Dendritic cell treated with granulocyte-macrophage colony-stimulating factor and Interleukin-4, amounts not matched to agents 40 ng/mL and 50 ng/mL, for 4 days (primary cell): Measurements from ENCODE around the gene ZNF846.

ENCODE experiments used
- H3K27ac Mint-ChIP-seq: one replicate; pipeline ENCODE4 v1.8.0; 2022; ENCODE audit warnings: mild to moderate bottlenecking, mixed read lengths
- H3K27me3 Mint-ChIP-seq: one replicate; pipeline ENCODE4 v1.8.0; 2022; ENCODE audit warnings: mild to moderate bottlenecking, mixed read lengths
- H3K36me3 Mint-ChIP-seq: one replicate; pipeline ENCODE4 v1.8.0; 2022; ENCODE audit warnings: low read depth, mixed read lengths
- H3K4me1 Mint-ChIP-seq: one replicate; pipeline ENCODE4 v1.8.0; 2022; ENCODE audit warnings: low read depth, mixed read lengths
- H3K4me3 Mint-ChIP-seq: one replicate; pipeline ENCODE4 v1.8.0; 2022; ENCODE audit warnings: mild to moderate bottlenecking, moderate library complexity, mixed read lengths
- H3K9me3 Mint-ChIP-seq: one replicate; pipeline ENCODE4 v1.8.0; 2022; ENCODE audit warnings: mixed read lengths
- intact Hi-C: fragments of 100-400 bp; cut with micrococcal nuclease; formaldehyde crosslinking; loops from one replicate; pipeline ENCODE4 v1.15.0; 2022

ZNF846 gene

GRCh38 chr19:9768175-9769112 is at the start of gene ZNF846:
TSS of gene ZNF846 (minus strand) at chr19:9768738. CDS start at chr19:9764950, 3,788 bp downstream.
- Mint-ChIP-seq H3K4me1 (no peaks in the 10 kb centered on the region), H3K4me3 (peak within 1 kb of the TSS; percentile 94), H3K27ac (peak within 1 kb of the TSS; percentile 96), H3K9me3 (peaks cover 15% of the 10 kb centered on the region), H3K36me3 (peaks cover 54% of the 10 kb centered on the region), H3K27me3 (no peaks in the 10 kb centered on the region)
- intact Hi-C loops, result loop anchor here (1.0 to 10.0 kb wide), 3 partner anchors 16 to 93 kb away; partner anchors contain the start of gene ZNF562

GRCh38 chr19:9818175-9818733 is 49.7 kb upstream of the ZNF846 start:
- Mint-ChIP-seq H3K27me3 (no peaks in the 10 kb centered on the region), H3K27ac (peak overlapping the region; percentile 97), H3K4me3 (peak overlapping the region; percentile 94), H3K9me3 (peaks cover 11% of the 10 kb centered on the region), H3K36me3 (peaks cover 57% of the 10 kb centered on the region), H3K4me1 (peaks cover 30% of the 10 kb centered on the region)
- intact Hi-C loops, result loop anchor here (2.0 to 5.0 kb wide), 2 partner anchors 25 to 986 kb away; partner anchors contain the start of genes MBD3L1 and ZNF558

- Mint-ChIP-seq H3K9me3 (peaks cover 2% of the 10 kb centered on the region), H3K27ac (no peak overlapping the region), H3K4me1 (peaks cover under 1% of the 10 kb centered on the region), H3K4me3 (no peak overlapping the region), H3K36me3 (peaks cover 94% of the 10 kb centered on the region), H3K27me3 (no peaks in the 10 kb centered on the region)
- intact Hi-C loops, result no loop called here
These were observed 42.6 kb upstream of the ZNF846 start for GRCh38 chr19:9811139-9811538.

GRCh38 chr19:9808855-9809824 is 40.6 kb upstream of the ZNF846 start:
- peaks cover 89% of the 10 kb centered on the region for H3K36me3 Mint-ChIP-seq
- H3K4me1 Mint-ChIP-seq, result no peaks in the 10 kb centered on the region
- no peak overlapping the region for H3K27ac Mint-ChIP-seq
- no peak overlapping the region for H3K4me3 Mint-ChIP-seq
- no peaks in the 10 kb centered on the region for H3K27me3 Mint-ChIP-seq
- intact Hi-C loops, result no loop called here
- H3K9me3 Mint-ChIP-seq, result no peaks in the 10 kb centered on the region

GRCh38 chr19:9806803-9807202 is 38.3 kb upstream of the ZNF846 start:
- peaks cover 6% of the 10 kb centered on the region for H3K4me1 Mint-ChIP-seq
- H3K4me3 Mint-ChIP-seq, result no peak overlapping the region
- no peaks in the 10 kb centered on the region for H3K27me3 Mint-ChIP-seq
- no peaks in the 10 kb centered on the region for H3K9me3 Mint-ChIP-seq
- H3K36me3 Mint-ChIP-seq, result peaks cover 84% of the 10 kb centered on the region
- intact Hi-C loops, result no loop called here
- H3K27ac Mint-ChIP-seq, result no peak overlapping the region

- intact Hi-C loops, result no loop called here
- Mint-ChIP-seq H3K4me1 (peaks cover 6% of the 10 kb centered on the region), H3K27me3 (no peaks in the 10 kb centered on the region), H3K4me3 (no peak overlapping the region), H3K27ac (no peak overlapping the region), H3K36me3 (peaks cover 35% of the 10 kb centered on the region), H3K9me3 (no peaks in the 10 kb centered on the region)
These were observed 33.4 kb upstream of the ZNF846 start for GRCh38 chr19:9801976-9802375.

- intact Hi-C loops, result loop anchor here (10.0 kb wide), 1 partner anchor 594 kb away; no protein-coding TSS in a partner anchor
- H3K27me3 Mint-ChIP-seq, result no peaks in the 10 kb centered on the region
- no peak overlapping the region for H3K27ac Mint-ChIP-seq
- no peak overlapping the region for H3K4me3 Mint-ChIP-seq
- peaks cover 13% of the 10 kb centered on the region for H3K36me3 Mint-ChIP-seq
- no peaks in the 10 kb centered on the region for H3K9me3 Mint-ChIP-seq
- peaks cover 12% of the 10 kb centered on the region for H3K4me1 Mint-ChIP-seq
These were observed 30.6 kb upstream of the ZNF846 start for GRCh38 chr19:9799162-9799561.

GRCh38 chr19:9797871-9798270 is 29.3 kb upstream of the ZNF846 start:
- no peaks in the 10 kb centered on the region for H3K27me3 Mint-ChIP-seq
- intact Hi-C loops, result loop anchor here (10.0 kb wide), 1 partner anchor 593 kb away; no protein-coding TSS in a partner anchor
- no peak overlapping the region for H3K4me3 Mint-ChIP-seq
- no peak overlapping the region for H3K27ac Mint-ChIP-seq
- no peaks in the 10 kb centered on the region for H3K9me3 Mint-ChIP-seq
- peaks cover 9% of the 10 kb centered on the region for H3K36me3 Mint-ChIP-seq
- peaks cover 12% of the 10 kb centered on the region for H3K4me1 Mint-ChIP-seq

GRCh38 chr19:9796113-9796773 is 27.7 kb upstream of the ZNF846 start:
- peaks cover 20% of the 10 kb centered on the region for H3K36me3 Mint-ChIP-seq
- H3K4me3 Mint-ChIP-seq, result no peak overlapping the region
- no peaks in the 10 kb centered on the region for H3K9me3 Mint-ChIP-seq
- H3K4me1 Mint-ChIP-seq, result peaks cover 17% of the 10 kb centered on the region
- no peaks in the 10 kb centered on the region for H3K27me3 Mint-ChIP-seq
- intact Hi-C loops, result loop anchor here (1.0 to 10.0 kb wide), 2 partner anchors 170 to 591 kb away; no protein-coding TSS in a partner anchor
- peak overlapping the region; percentile 72 for H3K27ac Mint-ChIP-seq

- peaks cover 20% of the 10 kb centered on the region for H3K36me3 Mint-ChIP-seq
- no peaks in the 10 kb centered on the region for H3K9me3 Mint-ChIP-seq
- intact Hi-C loops, result loop anchor here (1.0 to 10.0 kb wide), 6 partner anchors 8 to 656 kb away; partner anchors contain the start of gene FBXL12
- H3K4me1 Mint-ChIP-seq, result peaks cover 28% of the 10 kb centered on the region
- H3K4me3 Mint-ChIP-seq, result peak overlapping the region; percentile 99
- peak overlapping the region; percentile 100 for H3K27ac Mint-ChIP-seq
- H3K27me3 Mint-ChIP-seq, result no peaks in the 10 kb centered on the region
These were observed 24.6 kb upstream of the ZNF846 start for GRCh38 chr19:9793071-9793591.

- peak overlapping the region; percentile 99 for H3K4me3 Mint-ChIP-seq
- peaks cover 28% of the 10 kb centered on the region for H3K4me1 Mint-ChIP-seq
- peak overlapping the region; percentile 100 for H3K27ac Mint-ChIP-seq
- H3K27me3 Mint-ChIP-seq, result no peaks in the 10 kb centered on the region
- intact Hi-C loops, result loop anchor here (1.0 to 10.0 kb wide), 6 partner anchors 7 to 655 kb away; partner anchors contain the start of gene FBXL12
- H3K36me3 Mint-ChIP-seq, result peaks cover 20% of the 10 kb centered on the region
- H3K9me3 Mint-ChIP-seq, result no peaks in the 10 kb centered on the region
These were observed 23.9 kb upstream of the ZNF846 start for GRCh38 chr19:9792206-9793070.
